ENCODE results near the gene PDE4D.

DNA sequence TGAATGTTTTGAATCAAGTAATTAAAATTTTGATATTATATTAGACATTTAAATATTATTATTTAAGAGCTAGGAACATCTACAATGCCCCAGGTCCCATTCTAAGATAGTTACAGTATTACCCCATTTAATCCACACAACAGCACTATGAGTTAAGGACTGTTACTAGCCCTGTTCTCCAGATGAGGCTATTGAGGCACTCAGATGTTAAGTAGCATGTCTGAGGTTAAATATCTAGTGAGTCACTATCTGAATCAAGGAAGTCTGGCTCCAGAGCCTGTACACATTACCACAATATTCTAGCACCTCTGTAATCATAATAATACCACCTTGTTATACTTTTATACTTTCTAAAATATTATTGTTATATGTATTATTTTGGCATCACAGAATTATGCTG lies 304.6 kb downstream of the PDE4D start:
- no peak for TF ChIP-seq EZH2phosphoT487 (IDR thresholded peaks at IDR 0.05; ENCODE audit: borderline replicate concordance, low read length)
- TF ChIP-seq, protein P1, sequence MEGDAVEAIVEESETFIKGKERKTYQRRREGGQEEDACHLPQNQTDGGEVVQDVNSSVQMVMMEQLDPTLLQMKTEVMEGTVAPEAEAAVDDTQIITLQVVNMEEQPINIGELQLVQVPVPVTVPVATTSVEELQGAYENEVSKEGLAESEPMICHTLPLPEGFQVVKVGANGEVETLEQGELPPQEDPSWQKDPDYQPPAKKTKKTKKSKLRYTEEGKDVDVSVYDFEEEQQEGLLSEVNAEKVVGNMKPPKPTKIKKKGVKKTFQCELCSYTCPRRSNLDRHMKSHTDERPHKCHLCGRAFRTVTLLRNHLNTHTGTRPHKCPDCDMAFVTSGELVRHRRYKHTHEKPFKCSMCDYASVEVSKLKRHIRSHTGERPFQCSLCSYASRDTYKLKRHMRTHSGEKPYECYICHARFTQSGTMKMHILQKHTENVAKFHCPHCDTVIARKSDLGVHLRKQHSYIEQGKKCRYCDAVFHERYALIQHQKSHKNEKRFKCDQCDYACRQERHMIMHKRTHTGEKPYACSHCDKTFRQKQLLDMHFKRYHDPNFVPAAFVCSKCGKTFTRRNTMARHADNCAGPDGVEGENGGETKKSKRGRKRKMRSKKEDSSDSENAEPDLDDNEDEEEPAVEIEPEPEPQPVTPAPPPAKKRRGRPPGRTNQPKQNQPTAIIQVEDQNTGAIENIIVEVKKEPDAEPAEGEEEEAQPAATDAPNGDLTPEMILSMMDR (conservative IDR thresholded peaks at IDR 0.05; ENCODE audit: low read depth, low read length) = no peak
- TF ChIP-seq EZH2 (IDR thresholded peaks at IDR 0.05; ENCODE audit: low read length, unreplicated experiment) = no peak
